M059J (cell line): Measurements from ENCODE around the gene CABP4. TPM values are rescaled to one million over a fixed set of nuclear protein-coding genes. Genes with fewer than 3 reads are reported as not detected.
"Not testable (repeated sequence)": the region's sequence is repeated elsewhere in the genome, so short reads cannot be mapped to it uniquely, and the experiment has no call there.

Experiments used
- DNase-seq: peaks from one replicate; pipeline ENCODE4 v3.0.0-alpha.2; 2012; ENCODE audit warnings: low read depth
- total RNA-seq: library from RNA; depleted of rRNA; stranded (reverse); fragments of >200 nt; shearing (Covaris generic); gene quantifications from 2 replicates; pipeline ENCODE4 v1.2.3, GENCODE V29; 2014

CABP4 gene
- total RNA-seq, 1 experiment from 2014 or later, result 9.0 TPM

DNA sequence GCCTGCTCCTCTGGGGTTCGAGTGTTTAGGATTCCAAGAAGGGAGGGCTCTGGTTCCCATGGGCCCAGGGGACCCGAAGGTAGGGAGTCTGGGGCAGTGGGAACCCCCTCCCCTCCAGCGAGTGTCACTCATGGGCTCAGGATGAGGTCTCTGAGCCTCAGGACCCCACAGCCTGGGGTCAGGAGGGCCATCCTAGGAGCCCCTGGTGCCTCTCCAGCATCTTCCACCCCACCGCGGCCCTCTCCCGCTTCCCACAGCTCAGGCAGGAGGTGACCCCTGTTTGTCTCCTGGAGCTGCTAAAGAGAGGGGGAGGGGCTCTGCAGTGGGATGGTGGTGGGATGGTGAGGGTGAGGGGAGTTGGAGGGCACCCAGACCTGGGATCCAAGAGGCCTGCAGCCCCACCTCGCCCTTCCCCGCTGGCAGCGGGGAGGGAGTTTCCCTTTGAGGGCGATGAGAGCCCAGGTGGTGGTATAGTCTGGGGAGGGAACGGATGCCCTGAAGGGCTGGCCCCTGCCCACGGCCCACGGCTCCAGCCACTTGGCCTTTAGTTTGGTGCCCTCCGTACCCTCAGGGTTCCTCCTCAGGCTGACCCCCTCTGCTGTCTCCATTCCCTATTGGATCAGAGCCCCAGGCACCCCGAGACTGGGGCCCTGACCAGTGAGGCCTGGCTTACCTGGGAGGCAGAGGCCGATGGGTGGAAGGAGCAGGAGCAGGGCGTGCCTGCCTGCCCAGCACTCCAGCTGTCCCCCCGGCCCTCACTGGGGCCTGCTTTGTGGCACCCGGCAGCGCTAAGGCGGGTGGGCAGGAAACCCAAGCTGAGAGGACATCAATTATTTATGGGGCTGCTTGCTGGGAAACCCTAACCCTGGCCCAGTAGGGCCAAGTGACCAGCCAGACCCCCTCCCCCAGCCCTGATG lies 1.1 kb upstream of the CABP4 start:
- DNase-seq, result no peak

DNA sequence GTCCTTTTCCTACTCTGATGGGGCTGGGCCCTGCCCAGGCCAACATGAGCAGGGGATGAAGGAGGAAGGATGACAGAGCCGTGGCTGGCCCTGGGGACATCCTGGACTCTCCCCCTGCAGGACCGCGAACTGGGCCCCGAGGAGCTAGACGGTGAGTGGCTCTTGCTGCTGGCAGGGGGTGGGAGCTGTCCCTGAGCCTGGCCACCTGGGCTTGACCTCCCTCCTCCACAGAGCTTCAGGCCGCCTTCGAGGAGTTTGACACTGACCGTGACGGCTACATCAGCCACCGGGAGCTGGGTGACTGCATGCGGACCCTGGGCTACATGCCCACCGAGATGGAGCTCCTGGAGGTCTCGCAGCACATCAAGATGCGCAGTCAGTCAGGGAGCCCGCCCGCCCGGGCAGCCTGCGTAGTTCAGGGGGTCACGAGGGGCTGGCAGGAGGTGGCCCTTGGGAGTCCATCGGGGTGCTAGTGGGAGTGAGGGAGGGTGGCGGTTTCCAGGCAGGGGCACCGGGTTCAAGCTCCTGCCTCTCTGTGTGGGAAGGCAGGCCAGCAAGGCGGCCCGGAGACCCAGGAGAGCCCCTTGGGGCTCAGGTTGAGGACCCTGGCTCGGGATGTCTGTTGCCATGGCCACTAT lies 1.0 kb downstream of the CABP4 start:
- DNase-seq, result no peak

- no peak for DNase-seq
Measured at GRCh38 chr11:67457453-67457852, 2.3 kb downstream of the CABP4 start.

GRCh38 chr11:67458266-67458665 lies 3.1 kb downstream of the CABP4 start:
- no peak for DNase-seq

- no peak for DNase-seq
Measured at GRCh38 chr11:67463186-67463585, 8.0 kb downstream of the CABP4 start.

DNA sequence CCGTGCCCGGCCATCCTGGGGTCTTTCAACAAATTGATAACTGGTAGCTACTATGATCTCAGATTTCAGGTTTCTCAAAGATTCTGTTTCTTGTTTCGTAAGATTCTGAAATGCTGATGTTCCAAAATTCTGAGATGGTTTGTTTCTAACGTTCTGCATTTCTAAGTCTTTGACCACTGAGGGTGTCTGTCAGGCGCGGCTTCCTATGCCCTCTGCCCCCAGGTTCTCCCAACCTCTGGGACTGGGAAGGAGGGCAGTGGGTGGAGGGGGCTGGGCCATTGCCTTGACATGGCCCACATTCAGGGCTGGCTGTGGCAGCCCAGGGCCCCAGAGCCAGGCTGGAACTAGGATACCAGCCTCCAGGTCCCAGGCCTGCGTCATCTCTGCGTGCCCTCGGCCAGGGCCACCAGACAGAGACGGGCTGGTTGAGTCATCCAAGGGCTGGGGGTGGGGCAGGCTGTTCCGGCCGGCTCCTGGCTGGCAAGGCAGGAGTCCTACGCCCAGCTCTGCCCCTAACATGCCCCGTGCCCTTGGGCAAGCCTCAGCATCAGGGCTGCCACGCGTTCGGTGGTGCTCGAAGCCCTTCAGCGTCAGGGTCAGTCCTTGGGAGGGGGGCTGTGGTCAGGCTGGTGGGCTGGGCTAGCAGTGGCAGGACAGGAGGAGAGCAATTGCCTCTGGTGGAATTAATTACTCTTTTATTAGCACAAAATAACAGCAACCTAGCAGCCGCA lies 8.7 kb downstream of the CABP4 start:
- DNase-seq, result peak; percentile 82

- DNase-seq, result no peak
Measured at GRCh38 chr11:67464411-67465188, 9.4 kb downstream of the CABP4 start.

- DNase-seq, result no peak
Measured at GRCh38 chr11:67465189-67465510, 10.0 kb downstream of the CABP4 start.

GRCh38 chr11:67465530-67465929 lies 10.4 kb downstream of the CABP4 start:
- peak; percentile 68 for DNase-seq

DNA sequence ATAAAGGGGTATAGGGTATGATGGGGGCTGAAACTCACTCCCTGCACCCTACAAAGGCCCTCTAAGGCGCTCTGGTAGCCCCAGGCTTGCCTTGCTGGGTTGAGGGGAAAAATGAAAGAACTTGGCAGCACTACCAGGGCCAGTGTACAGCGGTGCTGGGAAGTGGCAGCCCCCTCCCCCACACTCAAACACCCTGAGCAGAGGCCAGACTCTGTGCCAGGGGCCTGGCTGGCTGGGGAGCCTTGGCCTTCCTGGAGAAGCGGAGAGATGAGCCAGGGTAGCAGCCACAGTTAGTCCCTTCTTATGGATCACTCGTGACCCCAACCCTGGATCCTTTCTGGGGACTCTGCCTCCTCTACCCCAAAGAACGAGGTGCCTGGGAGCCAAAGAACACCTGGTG lies 11.2 kb downstream of the CABP4 start:
- no peak for DNase-seq

GRCh38 chr11:67466962-67467771 lies 12.0 kb downstream of the CABP4 start:
- no peak for DNase-seq

DNA sequence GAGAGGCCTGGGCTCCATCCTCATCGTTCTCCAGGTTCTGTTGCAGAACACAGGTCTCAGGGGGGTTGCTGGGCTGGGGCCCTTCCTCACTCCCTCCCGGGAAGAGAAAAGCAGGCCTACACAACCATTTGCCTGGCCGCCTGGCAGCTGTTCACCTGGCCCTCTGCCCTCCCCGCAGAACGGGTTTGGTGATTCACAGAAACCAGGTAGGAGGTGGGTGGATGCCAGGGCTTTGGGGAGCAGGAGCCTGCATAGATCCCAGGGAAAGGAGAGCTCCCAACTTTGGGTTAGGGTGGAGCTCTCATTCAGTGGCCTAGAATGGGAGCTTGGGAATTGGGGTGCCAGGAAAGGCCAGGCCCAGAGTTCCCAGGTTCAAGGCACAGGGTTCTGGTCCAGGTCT lies 12.9 kb downstream of the CABP4 start:
- peak; percentile 54 for DNase-seq

GRCh38 chr11:67468456-67468758 lies 13.3 kb downstream of the CABP4 start:
- no peak for DNase-seq

- peak; percentile 85 for DNase-seq
Measured at GRCh38 chr11:67468759-67469507, 13.8 kb downstream of the CABP4 start, which contains the start of gene TMEM134. Gene TMEM134 (minus strand): TSS chr11:67469251. CDS start chr11:67469192, 59 bp downstream.

DNA sequence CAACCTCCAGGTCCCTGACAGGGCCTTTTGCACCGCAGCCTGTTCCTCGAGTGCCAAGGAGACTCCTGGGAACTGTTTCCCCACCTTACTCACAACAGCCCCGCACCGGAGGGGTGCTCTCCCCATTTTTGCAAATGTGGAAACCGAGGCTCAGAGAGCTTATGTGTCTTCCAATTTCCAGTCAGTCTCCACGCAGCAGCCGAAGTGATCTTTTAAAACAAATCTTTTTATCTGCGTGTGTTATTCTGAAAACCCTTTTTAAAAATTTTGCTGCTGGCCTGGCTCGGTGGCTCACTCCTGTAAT lies 14.3 kb downstream of the CABP4 start:
- no peak for DNase-seq

DNA sequence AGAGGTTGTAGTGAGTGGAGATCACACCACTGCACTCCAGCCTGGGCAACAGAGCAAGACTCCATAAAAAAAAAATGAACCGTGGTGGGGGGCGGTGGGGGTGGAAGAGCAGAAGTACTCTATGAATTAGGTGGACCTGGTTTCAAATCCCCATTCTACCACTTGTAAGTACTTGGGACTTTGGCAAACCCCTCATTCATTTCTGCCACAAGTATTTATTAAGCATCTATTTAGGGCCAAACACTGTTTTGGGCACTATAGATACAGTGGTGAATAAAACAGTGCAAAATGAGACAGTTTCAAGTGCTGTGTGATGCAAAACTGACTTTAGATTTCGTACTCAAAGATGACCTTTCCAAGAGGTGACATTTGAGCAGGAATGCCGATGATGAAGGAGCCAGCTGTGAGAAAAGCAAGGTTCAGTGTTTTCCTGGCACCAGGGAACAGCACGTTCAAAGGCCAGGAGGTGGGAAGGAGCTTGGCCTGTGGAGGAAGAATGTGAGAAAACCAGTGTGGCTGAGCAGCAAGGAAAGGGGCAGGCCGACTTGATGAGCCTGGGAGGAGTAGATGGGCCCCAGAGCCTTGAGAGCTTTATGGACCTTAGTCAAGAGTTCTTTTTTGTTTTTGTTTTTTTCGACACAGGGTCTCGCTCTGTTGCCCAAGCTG lies 15.3 kb downstream of the CABP4 start:
- DNase-seq, result no peak

DNA sequence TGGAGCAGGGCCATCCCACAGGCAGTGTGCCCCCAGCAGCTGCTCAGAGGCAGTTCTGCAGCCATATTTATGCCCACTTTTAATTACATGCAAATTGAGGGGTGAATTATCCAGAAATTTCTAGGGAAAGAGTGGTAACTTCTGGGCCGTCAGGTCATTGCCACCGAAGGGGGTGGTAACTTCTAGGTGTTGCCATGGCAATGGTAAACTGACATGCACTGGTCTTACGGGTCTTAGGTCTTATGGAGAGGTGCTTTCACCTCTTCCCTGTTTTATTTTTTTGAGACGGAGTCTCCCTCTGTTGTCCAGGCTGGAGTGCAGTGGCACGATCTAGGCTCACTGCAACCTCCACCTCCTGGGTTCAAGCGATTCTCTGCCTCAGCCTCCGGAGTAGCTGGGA lies 17.7 kb downstream of the CABP4 start:
- no peak for DNase-seq

DNA sequence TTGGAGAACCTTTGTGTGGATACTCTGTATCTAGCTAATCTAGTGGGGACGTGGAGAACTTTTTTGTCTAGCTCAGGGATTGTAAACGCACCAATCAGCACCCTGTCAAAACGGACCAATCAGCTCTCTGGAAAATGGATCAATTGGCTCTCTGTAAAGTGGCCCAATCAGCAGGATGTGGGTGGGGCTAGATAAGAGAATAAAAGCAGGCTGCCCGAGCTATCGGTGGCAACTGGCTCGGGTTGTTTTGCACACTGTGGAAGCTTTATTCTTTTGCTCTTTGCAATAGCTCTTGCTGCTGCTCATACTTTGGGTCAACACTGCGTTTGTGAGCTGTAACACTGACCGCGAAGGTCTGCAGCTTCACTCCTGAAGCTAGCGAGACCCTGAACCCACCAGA lies 21.5 kb downstream of the CABP4 start:
- not testable (repeated sequence) for DNase-seq

- not testable (repeated sequence) for DNase-seq
Measured at GRCh38 chr11:67477344-67478050, 22.3 kb downstream of the CABP4 start.
